Measurements from ENCODE around the gene CEP97.
"Not testable (repeated sequence)": the region's sequence is repeated elsewhere in the genome, so short reads cannot be mapped to it uniquely, and the experiment has no call there.

The CEP97 gene

GRCh38 chr3:101695779-101696372 lies 28.5 kb upstream of the CEP97 start:
- no peak overlapping the region for H3K27ac ChIP-seq
- TF ChIP-seq, protein P1, sequence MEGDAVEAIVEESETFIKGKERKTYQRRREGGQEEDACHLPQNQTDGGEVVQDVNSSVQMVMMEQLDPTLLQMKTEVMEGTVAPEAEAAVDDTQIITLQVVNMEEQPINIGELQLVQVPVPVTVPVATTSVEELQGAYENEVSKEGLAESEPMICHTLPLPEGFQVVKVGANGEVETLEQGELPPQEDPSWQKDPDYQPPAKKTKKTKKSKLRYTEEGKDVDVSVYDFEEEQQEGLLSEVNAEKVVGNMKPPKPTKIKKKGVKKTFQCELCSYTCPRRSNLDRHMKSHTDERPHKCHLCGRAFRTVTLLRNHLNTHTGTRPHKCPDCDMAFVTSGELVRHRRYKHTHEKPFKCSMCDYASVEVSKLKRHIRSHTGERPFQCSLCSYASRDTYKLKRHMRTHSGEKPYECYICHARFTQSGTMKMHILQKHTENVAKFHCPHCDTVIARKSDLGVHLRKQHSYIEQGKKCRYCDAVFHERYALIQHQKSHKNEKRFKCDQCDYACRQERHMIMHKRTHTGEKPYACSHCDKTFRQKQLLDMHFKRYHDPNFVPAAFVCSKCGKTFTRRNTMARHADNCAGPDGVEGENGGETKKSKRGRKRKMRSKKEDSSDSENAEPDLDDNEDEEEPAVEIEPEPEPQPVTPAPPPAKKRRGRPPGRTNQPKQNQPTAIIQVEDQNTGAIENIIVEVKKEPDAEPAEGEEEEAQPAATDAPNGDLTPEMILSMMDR (conservative IDR thresholded peaks at IDR 0.05), result peak; percentile 73

DNA sequence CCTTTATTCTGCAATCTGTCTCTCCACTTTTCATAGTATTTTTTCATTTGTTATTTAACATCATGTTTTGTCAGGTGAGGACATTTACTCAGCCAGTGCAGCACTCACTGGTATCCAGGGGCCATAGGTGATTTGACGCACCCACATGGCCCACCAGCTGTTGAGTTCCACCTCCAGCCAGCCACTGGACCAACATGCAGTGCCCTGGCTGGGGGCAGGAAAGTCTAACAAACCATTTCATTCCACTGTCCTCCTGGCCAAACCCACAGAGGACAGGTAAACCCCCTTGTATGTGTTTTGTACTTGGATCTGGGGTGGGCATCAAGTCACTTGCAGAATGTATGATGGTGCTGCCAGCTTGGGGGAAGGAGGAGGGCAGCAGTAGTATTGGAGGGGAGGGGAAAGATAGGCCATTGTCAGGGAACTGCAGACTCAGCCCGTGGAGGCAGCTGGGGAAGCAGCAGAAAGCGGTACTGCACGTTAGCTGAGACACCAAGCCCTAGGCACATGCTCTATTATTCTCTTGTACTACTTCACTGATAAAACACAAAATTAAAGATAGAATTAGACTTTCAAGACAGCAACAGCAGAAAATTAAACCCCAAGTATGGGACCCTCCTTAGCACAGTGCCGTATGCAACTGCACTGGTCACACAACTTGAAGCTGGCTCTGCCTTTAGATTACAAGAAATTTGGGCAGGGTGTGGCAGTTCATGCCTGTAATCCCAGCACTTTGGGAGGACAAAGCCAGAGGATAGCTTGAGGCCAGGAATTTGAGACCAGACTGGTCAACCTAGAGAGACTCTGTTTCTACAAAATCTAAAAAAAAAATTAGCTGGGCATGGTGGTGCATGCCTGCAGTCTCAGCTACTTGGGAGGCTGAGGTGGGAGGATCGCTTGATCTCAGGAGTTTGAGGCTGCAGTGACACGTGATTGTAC lies 22.4 kb upstream of the CEP97 start:
- H3K27ac ChIP-seq, result no peak overlapping the region
- TF ChIP-seq, protein P1 (conservative IDR thresholded peaks at IDR 0.05), result no peak

- TF ChIP-seq, protein P1 (conservative IDR thresholded peaks at IDR 0.05), result no peak
- H3K27ac ChIP-seq, result no peak overlapping the region
Measured at GRCh38 chr3:101702726-101703125, 21.7 kb upstream of the CEP97 start.

DNA sequence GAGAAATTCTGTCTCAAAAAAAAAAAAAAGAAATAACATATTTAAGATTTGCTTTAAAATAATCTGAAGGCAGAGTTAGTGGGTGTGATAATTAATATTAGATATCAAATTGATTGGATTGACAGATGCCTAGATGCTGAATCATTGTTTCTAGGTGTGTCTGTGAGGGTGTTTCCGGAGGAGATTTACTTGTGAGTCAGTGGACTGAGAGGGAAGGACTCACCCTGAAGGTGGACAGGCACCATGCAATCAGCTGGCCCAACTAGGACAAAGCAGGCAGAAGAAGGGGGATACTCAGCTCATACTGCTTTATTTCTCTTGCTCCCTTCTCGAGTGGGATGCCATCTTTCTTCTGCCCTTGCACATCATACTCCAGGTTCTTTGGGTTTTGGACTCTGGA lies 21.2 kb upstream of the CEP97 start:
- H3K27ac ChIP-seq, result no peak overlapping the region
- TF ChIP-seq, protein P1 (conservative IDR thresholded peaks at IDR 0.05), result no peak

DNA sequence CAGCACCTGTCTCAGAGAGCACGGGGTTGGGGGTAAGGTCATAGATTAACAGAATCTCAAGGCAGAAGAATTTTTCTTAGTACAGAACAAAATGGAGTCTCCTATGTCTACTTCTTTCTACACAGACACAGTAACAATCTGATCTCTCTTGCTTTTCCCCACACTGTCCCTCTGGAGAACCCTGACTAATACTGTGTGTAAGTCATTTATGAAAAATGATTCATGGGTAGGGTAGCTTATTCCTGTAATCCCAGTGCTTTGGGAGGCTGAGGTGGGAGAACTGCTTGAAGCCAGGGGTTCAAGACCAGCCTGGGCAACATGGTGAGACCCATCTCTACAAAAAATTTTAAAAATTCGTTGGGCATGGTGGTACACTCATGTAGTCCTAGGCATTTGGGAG lies 19.8 kb upstream of the CEP97 start:
- H3K27ac ChIP-seq, result not testable (repeated sequence)

DNA sequence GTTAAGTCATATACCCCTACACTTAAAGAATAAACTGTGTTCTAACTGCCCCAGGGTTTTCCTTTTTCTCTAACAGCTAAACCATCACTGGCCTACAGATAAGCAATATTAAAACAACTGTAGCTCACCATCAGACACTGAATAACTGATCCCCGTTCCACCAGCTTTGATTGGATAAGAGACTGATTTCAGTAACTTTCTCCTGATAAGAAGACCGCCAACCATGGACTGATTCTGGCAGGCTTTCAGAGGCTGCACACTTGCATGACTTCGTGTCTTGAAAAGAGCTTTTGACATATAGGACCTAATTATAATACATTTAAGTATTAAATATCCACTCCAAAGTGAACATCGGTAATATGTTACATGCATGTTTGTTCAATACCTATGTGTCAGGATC lies 15.3 kb upstream of the CEP97 start:
- TF ChIP-seq, protein P1 (conservative IDR thresholded peaks at IDR 0.05), result no peak
- H3K27ac ChIP-seq, result no peak overlapping the region

GRCh38 chr3:101718455-101718854 lies 6.0 kb upstream of the CEP97 start:
- no peak overlapping the region for H3K27ac ChIP-seq
- TF ChIP-seq, protein P1 (conservative IDR thresholded peaks at IDR 0.05), result no peak
